ENCODE measurements around the gene AP3B1. TPM values are rescaled to one million over a fixed set of nuclear protein-coding genes. Genes with fewer than 3 reads are reported as not detected.
A peak's percentile ranks its signal among the peaks of the same experiment; 100 is the strongest.

The AP3B1 gene
- total and polyA plus RNA-seq, 4 experiments from 2014 or later: 18.2 to 36.9 (median 31.7) TPM

- H3K27me3 ChIP-seq (ENCODE audit: insufficient read depth, low read length): no peaks in the 10 kb centered on the region
- intact Hi-C loops (cut with micrococcal nuclease): no loop called here
- Mint-ChIP-seq H3K4me1 (peaks cover 0 to 1% (median 0%) of the 10 kb centered on the region in 4 donors), H3K27ac (no peak overlapping the region), H3K36me3 (no peaks in the 10 kb centered on the region), H3K27me3 (peaks cover 6 to 13% of the 10 kb centered on the region in 2 donors), H3K4me3 (no peak overlapping the region), H3K9me3 (peaks cover 0 to 1% (median 0%) of the 10 kb centered on the region in 8 donors)
- no peak overlapping the region for H3K4me3 ChIP-seq (ENCODE audit: low read length in 2 of 2)
- POLR2A ChIA-PET (ENCODE audit: partially characterized antibody): interaction anchor here (1.2 kb wide), 1 partner anchor 22 kb away, joined by 3 read pairs; no protein-coding TSS in a partner anchor
- DNase-seq: no peak
- H3K36me3 ChIP-seq (ENCODE audit: insufficient read depth, low read length): no peaks in the 10 kb centered on the region
- H3K9me3 ChIP-seq (ENCODE audit: control insufficient read depth in 1 of 2, low read length in 2 of 2): no peaks in the 10 kb centered on the region
- H3K27ac ChIP-seq (ENCODE audit: low read depth, low read length): no peak overlapping the region
- no peaks in the 10 kb centered on the region for H3K4me1 ChIP-seq (ENCODE audit: insufficient read depth, low read length)
- CTCF ChIA-PET (ENCODE audit: partially characterized antibody): no interaction called here
Measured at GRCh38 chr5:78317515-78317914, 23.0 kb upstream of the AP3B1 start.

DNA sequence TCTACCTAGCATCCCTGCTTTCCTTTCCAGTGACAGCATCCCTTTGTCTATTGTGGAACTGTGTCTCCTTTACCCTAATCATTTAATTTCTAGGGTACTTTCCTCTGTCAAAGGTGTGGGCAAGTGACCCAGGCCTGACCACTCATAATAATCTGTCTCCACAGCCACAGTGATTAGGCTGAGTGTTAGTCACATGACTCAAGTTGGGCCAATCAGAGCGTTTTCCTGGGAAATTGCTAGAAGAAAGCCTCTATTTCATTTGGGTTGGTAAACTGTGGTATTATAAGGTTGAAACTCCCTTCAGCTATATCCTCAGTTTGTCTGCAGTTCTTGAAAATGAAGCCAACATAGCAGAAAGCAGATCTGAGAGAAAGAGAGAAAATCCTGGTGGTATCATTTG, 14.2 kb upstream of the AP3B1 start:
- intact Hi-C loops (cut with micrococcal nuclease): no loop called here
- H3K9me3 Mint-ChIP-seq: no peaks in the 10 kb centered on the region
- H3K4me1 Mint-ChIP-seq: no peaks in the 10 kb centered on the region
- no peaks in the 10 kb centered on the region for H3K4me1 ChIP-seq (ENCODE audit: insufficient read depth, low read length)
- no peak for DNase-seq
- POLR2A ChIA-PET (ENCODE audit: partially characterized antibody): no interaction called here
- H3K9me3 ChIP-seq (ENCODE audit: control insufficient read depth in 1 of 2, low read length in 2 of 2): no peaks in the 10 kb centered on the region
- no peaks in the 10 kb centered on the region for H3K36me3 ChIP-seq (ENCODE audit: insufficient read depth, low read length)
- H3K27me3 ChIP-seq (ENCODE audit: insufficient read depth, low read length): no peaks in the 10 kb centered on the region
- no peaks in the 10 kb centered on the region for H3K36me3 Mint-ChIP-seq
- H3K4me3 ChIP-seq (ENCODE audit: low read length in 2 of 2): no peak overlapping the region
- H3K4me3 Mint-ChIP-seq: no peak overlapping the region
- no peak overlapping the region for H3K27ac ChIP-seq (ENCODE audit: low read depth, low read length)
- H3K27me3 Mint-ChIP-seq: peaks cover 12 to 17% of the 10 kb centered on the region in 2 donors
- CTCF ChIA-PET (ENCODE audit: partially characterized antibody): no interaction called here
- no peak overlapping the region for H3K27ac Mint-ChIP-seq

- H3K27me3 Mint-ChIP-seq: peaks cover 3% of the 10 kb centered on the region in 2 donors
- H3K27ac ChIP-seq (ENCODE audit: low read depth, low read length): no peak overlapping the region
- peaks cover 0 to under 1% of the 10 kb centered on the region in 2 donors for H3K36me3 Mint-ChIP-seq
- no peak overlapping the region for H3K27ac Mint-ChIP-seq
- H3K36me3 ChIP-seq (ENCODE audit: insufficient read depth, low read length): no peaks in the 10 kb centered on the region
- POLR2A ChIA-PET (ENCODE audit: partially characterized antibody): interaction anchor here (1.0 to 1.1 kb wide), 2 partner anchors 58 to 60 kb away, joined by 3 to 4 read pairs; partner anchors contain the start of gene SCAMP1
- CTCF ChIA-PET (ENCODE audit: partially characterized antibody): interaction anchor here (0.9 to 3.0 kb wide), 12 partner anchors 18 to 1444 kb away, joined by 3 to 17 read pairs (median 4); partner anchors contain the start of gene SCAMP1
- H3K4me1 ChIP-seq (ENCODE audit: insufficient read depth, low read length): no peaks in the 10 kb centered on the region
- peaks cover 3% of the 10 kb centered on the region for H3K27me3 ChIP-seq (ENCODE audit: insufficient read depth, low read length)
- no peak overlapping the region for H3K4me3 Mint-ChIP-seq
- peaks cover 3 to 5% (median 4%) of the 10 kb centered on the region in 4 donors for H3K4me1 Mint-ChIP-seq
- H3K9me3 Mint-ChIP-seq: peaks cover 0 to 1% (median 0%) of the 10 kb centered on the region in 8 donors
- intact Hi-C loops (cut with micrococcal nuclease): no loop called here
- no peak overlapping the region for H3K4me3 ChIP-seq (ENCODE audit: low read length in 2 of 2)
- H3K9me3 ChIP-seq (ENCODE audit: control insufficient read depth in 1 of 2, low read length in 2 of 2): no peaks in the 10 kb centered on the region
- DNase-seq: peak in 4 of 5 donors; percentile 14 to 24 (median 18)
Measured at GRCh38 chr5:78300464-78301045, 6.1 kb upstream of the AP3B1 start.

DNA sequence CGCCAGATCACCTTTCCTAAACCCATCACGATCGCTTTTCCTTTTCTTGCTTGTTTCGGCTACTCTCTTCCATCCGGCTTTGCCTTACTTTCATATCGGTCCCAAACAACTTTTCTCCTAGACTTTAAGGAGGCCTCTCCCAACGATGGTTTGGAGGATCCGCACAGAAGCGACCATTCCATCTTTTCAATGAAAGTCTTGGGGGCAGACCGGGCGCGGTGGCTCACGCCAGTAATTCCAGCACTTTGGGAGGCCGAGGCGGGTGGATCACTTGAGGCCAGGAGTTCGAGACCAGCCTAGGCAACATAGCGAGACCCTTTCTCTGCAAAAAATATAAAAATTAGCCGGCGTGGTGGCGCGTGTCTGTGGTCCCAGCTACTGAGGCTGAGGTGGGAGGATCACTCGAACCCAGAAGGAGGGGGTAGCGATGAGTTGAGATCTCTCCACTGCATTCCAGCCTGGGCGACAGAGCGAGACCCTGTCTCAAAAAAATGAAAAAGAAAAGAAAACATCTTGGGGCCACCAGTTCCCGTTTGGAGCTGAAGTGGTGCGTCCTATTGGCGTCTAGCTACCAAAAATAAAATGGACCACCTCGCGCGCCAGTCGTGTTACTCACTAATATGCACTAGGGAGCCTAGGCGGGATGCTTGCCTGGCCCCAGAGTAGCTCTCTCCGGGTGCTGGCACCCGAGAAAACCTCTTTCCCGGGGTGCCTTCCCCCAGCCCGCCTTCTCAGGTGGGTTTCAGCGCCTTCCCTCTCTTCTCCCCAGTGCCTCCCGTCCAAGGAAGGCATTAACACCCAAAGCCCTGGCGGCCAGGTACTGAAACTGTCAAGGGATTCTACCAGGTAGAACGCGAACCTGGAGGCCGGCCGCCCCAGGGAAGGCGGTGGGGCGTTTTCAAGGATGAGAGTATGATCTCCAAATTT, 800 bp upstream of the AP3B1 start:
- POLR2A ChIA-PET (ENCODE audit: partially characterized antibody): interaction anchor here (0.9 to 8.2 kb wide), 10 partner anchors 16 to 1265 kb away, joined by 3 to 274 read pairs (median 4); partner anchors contain the start of genes AGGF1, SCAMP1 and WDR41
- H3K4me3 Mint-ChIP-seq: peak overlapping the region; percentile 91 to 100 (median 99)
- Histone ChIP-seq H3K4me1 (ENCODE audit: insufficient read depth, low read length) (peaks cover 29% of the 10 kb centered on the region), H3K27me3 (ENCODE audit: insufficient read depth, low read length) (no peaks in the 10 kb centered on the region), H3K9me3 (ENCODE audit: control insufficient read depth in 1 of 2, low read length in 2 of 2) (no peaks in the 10 kb centered on the region), H3K36me3 (ENCODE audit: insufficient read depth, low read length) (no peaks in the 10 kb centered on the region), H3K4me3 (ENCODE audit: low read length in 2 of 2) (peak overlapping the region; percentile 88 to 99), H3K27ac (ENCODE audit: low read depth, low read length) (peak overlapping the region; percentile 85)
- peaks cover 24 to 42% (median 33%) of the 10 kb centered on the region in 4 donors for H3K4me1 Mint-ChIP-seq
- peaks cover 0 to 3% of the 10 kb centered on the region in 2 donors for H3K27me3 Mint-ChIP-seq
- peak overlapping the region; percentile 86 to 100 (median 99) for H3K27ac Mint-ChIP-seq
- CTCF ChIA-PET (ENCODE audit: partially characterized antibody): interaction anchor here (1.0 to 7.2 kb wide), 10 partner anchors 8 to 803 kb away, joined by 3 to 99 read pairs (median 4); partner anchors contain the start of genes SCAMP1 and WDR41
- DNase-seq: peak; percentile 49 to 68 (median 61)
- intact Hi-C loops (cut with micrococcal nuclease): loop anchor here (2.0 to 10.0 kb wide), 4 partner anchors 650 to 1318 kb away; partner anchors contain the start of genes ARSB, JMY and TENT2
- peaks cover 0 to 16% of the 10 kb centered on the region in 2 donors for H3K36me3 Mint-ChIP-seq
- peaks cover 0 to 3% (median 0%) of the 10 kb centered on the region in 8 donors for H3K9me3 Mint-ChIP-seq

DNA sequence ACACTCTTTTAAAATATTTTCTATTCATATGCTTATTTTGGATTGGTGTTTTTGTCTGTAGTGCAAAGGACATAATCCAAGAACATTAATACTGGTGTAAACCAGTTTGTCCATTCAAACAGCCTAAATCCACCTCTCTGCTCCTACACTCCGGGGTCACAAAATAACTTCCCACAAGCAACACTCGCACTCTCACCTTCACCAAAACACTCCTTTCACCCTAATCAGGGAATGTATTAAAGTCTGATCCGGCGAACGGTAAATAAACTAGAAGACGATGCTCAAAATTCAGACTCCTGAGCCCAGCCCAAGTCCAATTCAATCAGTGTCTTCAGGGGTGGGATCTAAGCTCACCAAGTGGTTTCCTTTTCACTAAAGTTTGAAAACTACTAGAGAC, 649 bp downstream of the AP3B1 start:
- Histone ChIP-seq H3K36me3 (ENCODE audit: insufficient read depth, low read length) (no peaks in the 10 kb centered on the region), H3K4me3 (ENCODE audit: low read length in 2 of 2) (peak overlapping the region; percentile 88 to 99), H3K9me3 (ENCODE audit: control insufficient read depth in 1 of 2, low read length in 2 of 2) (no peaks in the 10 kb centered on the region), H3K27ac (ENCODE audit: low read depth, low read length) (peak overlapping the region; percentile 85), H3K27me3 (ENCODE audit: insufficient read depth, low read length) (no peaks in the 10 kb centered on the region), H3K4me1 (ENCODE audit: insufficient read depth, low read length) (peaks cover 29% of the 10 kb centered on the region)
- peak overlapping the region; percentile 86 to 100 (median 99) for H3K27ac Mint-ChIP-seq
- no peak for DNase-seq
- peak overlapping the region; percentile 91 to 100 (median 99) for H3K4me3 Mint-ChIP-seq
- H3K9me3 Mint-ChIP-seq: peaks cover 0 to 3% (median 0%) of the 10 kb centered on the region in 8 donors
- intact Hi-C loops (cut with micrococcal nuclease): loop anchor here (1.0 to 10.0 kb wide), 7 partner anchors 66 to 1319 kb away; partner anchors contain the start of genes ARSB, JMY, SCAMP1 and TBCA
- ChIA-PET CTCF (ENCODE audit: partially characterized antibody) (interaction anchor here (1.5 to 7.2 kb wide), 2 partner anchors 65 to 72 kb away, joined by 5 to 99 read pairs; partner anchors contain the start of gene SCAMP1), POLR2A (ENCODE audit: partially characterized antibody) (interaction anchor here (0.7 to 8.2 kb wide), 8 partner anchors 9 to 802 kb away, joined by 3 to 274 read pairs (median 4); partner anchors contain the start of genes SCAMP1 and WDR41)
- no peaks in the 10 kb centered on the region for H3K27me3 Mint-ChIP-seq
- peaks cover 0 to 16% of the 10 kb centered on the region in 2 donors for H3K36me3 Mint-ChIP-seq
- peaks cover 34 to 55% (median 45%) of the 10 kb centered on the region in 4 donors for H3K4me1 Mint-ChIP-seq

DNA sequence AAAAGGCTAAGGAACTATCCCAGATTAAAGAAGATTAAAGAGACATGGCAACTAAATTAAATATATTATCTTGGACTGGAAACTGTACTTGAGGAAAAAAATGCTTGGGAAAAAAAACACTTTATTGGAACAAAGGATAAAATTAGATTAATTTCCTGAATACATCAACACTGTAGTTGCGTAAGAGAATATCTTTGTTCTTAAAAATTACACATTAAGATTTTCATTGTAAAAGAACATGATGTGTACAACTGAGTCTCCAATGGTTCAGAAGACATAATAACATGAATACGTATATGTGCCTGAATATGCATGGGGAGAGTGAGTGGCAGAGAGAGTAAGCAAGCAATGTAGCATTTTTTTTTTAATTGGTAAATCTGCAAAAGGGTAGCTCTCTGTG, 2.8 kb downstream of the AP3B1 start:
- no peak for DNase-seq
- H3K9me3 ChIP-seq (ENCODE audit: control insufficient read depth in 1 of 2, low read length in 2 of 2): no peaks in the 10 kb centered on the region
- POLR2A ChIA-PET (ENCODE audit: partially characterized antibody): interaction anchor here (8.2 kb wide), 1 partner anchor 67 kb away, joined by 274 read pairs; the partner anchor contains the start of gene SCAMP1
- Mint-ChIP-seq H3K27ac (peak overlapping the region in 2 of 7 donors; percentile 54 to 55), H3K9me3 (peaks cover 0 to 3% (median 0%) of the 10 kb centered on the region in 8 donors), H3K27me3 (no peaks in the 10 kb centered on the region), H3K4me1 (peaks cover 38 to 65% (median 50%) of the 10 kb centered on the region in 4 donors), H3K36me3 (peaks cover 0 to 16% of the 10 kb centered on the region in 2 donors), H3K4me3 (peak overlapping the region in 4 of 8 donors; percentile 14 to 41 (median 23))
- H3K36me3 ChIP-seq (ENCODE audit: insufficient read depth, low read length): no peaks in the 10 kb centered on the region
- H3K27me3 ChIP-seq (ENCODE audit: insufficient read depth, low read length): no peaks in the 10 kb centered on the region
- no peak overlapping the region for H3K27ac ChIP-seq (ENCODE audit: low read depth, low read length)
- CTCF ChIA-PET (ENCODE audit: partially characterized antibody): interaction anchor here (7.2 kb wide), 1 partner anchor 67 kb away, joined by 99 read pairs; the partner anchor contains the start of gene SCAMP1
- H3K4me3 ChIP-seq (ENCODE audit: low read length in 2 of 2): no peak overlapping the region
- peaks cover 40% of the 10 kb centered on the region for H3K4me1 ChIP-seq (ENCODE audit: insufficient read depth, low read length)
- intact Hi-C loops (cut with micrococcal nuclease): loop anchor here (10.0 kb wide), 3 partner anchors 647 to 943 kb away; partner anchors contain the start of genes ARSB and JMY
